Chondrocyte (in vitro differentiated cells): ENCODE data around the gene NPAS1. TPM values are rescaled to one million over a fixed set of nuclear protein-coding genes. Genes with fewer than 3 reads are reported as not detected.

Source experiments
- DNase-seq: peaks from one replicate; pipeline ENCODE4 v3.0.0; 2021; ENCODE audit warnings: mixed read lengths, low spot score
- H3K27ac Mint-ChIP-seq: one replicate; pipeline ENCODE4 v1.8.0; 2021; ENCODE audit warnings: mild to moderate bottlenecking, moderate library complexity, mixed read lengths; ENCODE audit not compliant: unreplicated experiment
- H3K27me3 Mint-ChIP-seq: 2 replicates; pipeline ENCODE4 v1.8.0; 2021; ENCODE audit warnings: low read depth, mixed read lengths
- H3K36me3 Mint-ChIP-seq: 2 replicates; pipeline ENCODE4 v1.8.0; 2021; ENCODE audit warnings: low read depth, mixed read lengths
- H3K4me1 Mint-ChIP-seq: 2 replicates; pipeline ENCODE4 v1.8.0; 2021; ENCODE audit warnings: low read depth, mild to moderate bottlenecking, mixed read lengths
- H3K4me3 Mint-ChIP-seq: one replicate; pipeline ENCODE4 v1.8.0; 2021; ENCODE audit warnings: mild to moderate bottlenecking, moderate library complexity, mixed read lengths; ENCODE audit not compliant: unreplicated experiment
- H3K9me3 Mint-ChIP-seq: 2 replicates; pipeline ENCODE4 v1.8.0; 2021; ENCODE audit warnings: low read depth, mixed read lengths
- CTCF ChIP-seq: fragments of 200-600 bp; sonication (generic); IDR thresholded peaks from 2 replicates; pipeline ENCODE4 v1.5.0; 2021; ENCODE audit warnings: antibody characterized with exemption, mild to moderate bottlenecking, moderate library complexity
- total RNA-seq: library from RNA; stranded (reverse); gene quantifications from 3 replicates; pipeline ENCODE4 v1.2.1, GENCODE V29; 2021

Gene NPAS1
- total RNA-seq, 1 donor from 2014 or later: 1.7 TPM

DNA sequence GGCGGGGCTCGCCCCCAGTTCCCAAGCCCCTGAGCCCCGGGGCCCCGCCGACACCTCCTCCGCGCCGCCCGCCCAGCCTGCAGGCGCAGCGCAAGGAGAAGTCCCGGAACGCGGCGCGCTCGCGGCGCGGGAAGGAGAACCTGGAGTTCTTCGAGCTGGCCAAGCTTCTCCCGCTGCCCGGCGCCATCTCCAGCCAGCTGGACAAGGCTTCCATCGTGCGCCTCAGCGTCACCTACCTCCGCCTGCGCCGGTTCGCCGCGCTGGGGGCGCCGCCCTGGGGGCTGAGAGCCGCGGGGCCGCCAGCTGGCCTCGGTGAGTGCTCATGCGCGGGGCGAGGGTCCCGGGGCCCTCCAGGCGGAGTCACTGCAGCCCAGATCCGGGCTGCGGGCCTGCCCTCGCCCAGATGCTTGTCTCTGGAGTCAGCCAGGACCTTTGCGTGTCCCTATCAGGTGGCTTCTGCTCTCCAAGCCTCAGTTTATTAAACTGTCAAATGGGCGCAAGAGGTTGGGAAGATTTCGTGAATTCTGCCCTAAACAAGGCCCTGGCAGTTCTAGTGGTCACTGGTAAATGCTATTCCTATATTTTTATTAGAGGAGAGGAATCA lies 2.0 kb downstream of the NPAS1 start:
- no peaks in the 10 kb centered on the region for H3K9me3 Mint-ChIP-seq
- peaks cover 22% of the 10 kb centered on the region for H3K27me3 Mint-ChIP-seq
- H3K4me3 Mint-ChIP-seq: peak overlapping the region; percentile 68
- no peak for TF ChIP-seq CTCF
- H3K27ac Mint-ChIP-seq: no peak overlapping the region
- H3K4me1 Mint-ChIP-seq: peaks cover 8% of the 10 kb centered on the region
- DNase-seq: no peak
- peaks cover 2% of the 10 kb centered on the region for H3K36me3 Mint-ChIP-seq

- peaks cover 2% of the 10 kb centered on the region for H3K36me3 Mint-ChIP-seq
- peaks cover 22% of the 10 kb centered on the region for H3K27me3 Mint-ChIP-seq
Measured at GRCh38 chr19:47022140-47022536, 2.5 kb downstream of the NPAS1 start.

GRCh38 chr19:47022541-47023447 lies 3.2 kb downstream of the NPAS1 start:
- H3K4me1 Mint-ChIP-seq: peaks cover 8% of the 10 kb centered on the region
- peak; percentile 11 for TF ChIP-seq CTCF
- no peak overlapping the region for H3K4me3 Mint-ChIP-seq
- peaks cover 2% of the 10 kb centered on the region for H3K36me3 Mint-ChIP-seq
- H3K27ac Mint-ChIP-seq: no peak overlapping the region
- no peaks in the 10 kb centered on the region for H3K9me3 Mint-ChIP-seq
- peaks cover 25% of the 10 kb centered on the region for H3K27me3 Mint-ChIP-seq
- DNase-seq: no peak

More at GRCh38 chr19:47022140-47022536, 2.5 kb downstream of the NPAS1 start:
- H3K4me3 Mint-ChIP-seq: no peak overlapping the region
- peaks cover 8% of the 10 kb centered on the region for H3K4me1 Mint-ChIP-seq
- DNase-seq: no peak
- H3K9me3 Mint-ChIP-seq: no peaks in the 10 kb centered on the region
- H3K27ac Mint-ChIP-seq: no peak overlapping the region
- TF ChIP-seq CTCF: no peak

GRCh38 chr19:47023448-47023794 lies 3.8 kb downstream of the NPAS1 start:
- no peak overlapping the region for H3K4me3 Mint-ChIP-seq
- H3K36me3 Mint-ChIP-seq: peaks cover 2% of the 10 kb centered on the region
- no peaks in the 10 kb centered on the region for H3K9me3 Mint-ChIP-seq
- peaks cover 29% of the 10 kb centered on the region for H3K27me3 Mint-ChIP-seq
- DNase-seq: no peak
- TF ChIP-seq CTCF: no peak
- no peak overlapping the region for H3K27ac Mint-ChIP-seq
- H3K4me1 Mint-ChIP-seq: peaks cover 8% of the 10 kb centered on the region

DNA sequence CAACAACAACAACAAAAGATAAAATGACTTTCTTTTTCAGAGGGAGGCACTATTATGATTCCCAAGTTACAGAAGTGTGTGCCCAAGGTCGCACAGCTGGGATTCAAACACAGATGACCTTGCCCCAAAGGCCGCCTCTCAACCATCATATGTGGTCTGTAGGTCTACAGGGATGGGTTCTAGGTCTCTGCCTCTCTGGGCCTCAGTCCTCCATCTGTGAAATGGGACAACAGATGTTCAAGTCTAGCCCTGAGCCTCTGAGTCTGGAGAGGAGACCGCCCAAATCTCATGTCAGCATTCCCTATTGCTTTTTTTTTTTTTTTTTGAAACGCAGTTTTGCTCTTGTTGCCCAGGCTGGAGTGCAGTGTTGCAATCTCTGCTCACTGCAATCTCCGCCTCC lies 4.9 kb downstream of the NPAS1 start:
- Mint-ChIP-seq H3K27ac (no peak overlapping the region), H3K36me3 (peaks cover 2% of the 10 kb centered on the region), H3K4me1 (peaks cover 8% of the 10 kb centered on the region), H3K27me3 (peaks cover 29% of the 10 kb centered on the region), H3K9me3 (no peaks in the 10 kb centered on the region), H3K4me3 (no peak overlapping the region)
- TF ChIP-seq CTCF: no peak
- no peak for DNase-seq
